Gastroesophageal sphincter (tissue), 3 donors: ENCODE data around the gene CADPS2.

ENCODE experiments used
- POLR2A ChIP-seq, 2 donors: fragments of 450-650 bp; IDR thresholded peaks; one replicate each; pipeline ENCODE4 v1.6.1; 2017; ENCODE audit warnings: antibody characterized with exemption in 2 of 2, mild to moderate bottlenecking in 2 of 2, moderate library complexity in 1 of 2
- POLR2AphosphoS5 ChIP-seq: sonication (generic); formaldehyde crosslinking; IDR thresholded peaks from one replicate; pipeline ENCODE4 v1.6.1; 2017; ENCODE audit warnings: antibody characterized with exemption
- TF ChIP-seq, protein P1 (sequence below), 4 experiments: fragments of 200-600 bp in 2 of 4; fragments of 450-650 bp in 2 of 4; sonication (generic) in 1 of 4; IDR thresholded peaks; one replicate each; pipeline ENCODE4 v1.5.1; 2017 to 2019; ENCODE audit warnings: antibody characterized with exemption in 4 of 4, mild to moderate bottlenecking in 2 of 4, moderate library complexity in 2 of 4

DNA sequence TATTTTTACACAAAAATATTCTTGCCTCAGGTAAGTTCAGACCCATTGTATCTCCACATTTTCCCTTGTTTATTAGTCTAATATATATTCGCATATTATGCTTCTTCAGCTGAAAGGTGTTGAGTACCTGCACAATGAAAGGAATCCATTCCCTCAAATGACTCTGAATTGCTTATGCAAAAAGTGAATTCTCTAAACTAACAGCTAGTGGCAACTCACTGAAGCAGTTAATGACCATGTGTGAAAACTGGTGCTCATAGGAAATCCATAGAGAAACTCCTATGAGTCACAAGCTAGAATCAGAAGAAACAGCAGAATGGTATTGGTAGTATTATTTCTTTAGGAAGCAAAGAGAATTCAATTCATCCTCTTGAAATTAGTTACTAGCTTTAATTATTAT lies 150.1 kb downstream of the CADPS2 start:
- TF ChIP-seq POLR2A (IDR thresholded peaks at IDR 0.05) (no peak), POLR2AphosphoS5 (no peak)
- TF ChIP-seq, protein P1, sequence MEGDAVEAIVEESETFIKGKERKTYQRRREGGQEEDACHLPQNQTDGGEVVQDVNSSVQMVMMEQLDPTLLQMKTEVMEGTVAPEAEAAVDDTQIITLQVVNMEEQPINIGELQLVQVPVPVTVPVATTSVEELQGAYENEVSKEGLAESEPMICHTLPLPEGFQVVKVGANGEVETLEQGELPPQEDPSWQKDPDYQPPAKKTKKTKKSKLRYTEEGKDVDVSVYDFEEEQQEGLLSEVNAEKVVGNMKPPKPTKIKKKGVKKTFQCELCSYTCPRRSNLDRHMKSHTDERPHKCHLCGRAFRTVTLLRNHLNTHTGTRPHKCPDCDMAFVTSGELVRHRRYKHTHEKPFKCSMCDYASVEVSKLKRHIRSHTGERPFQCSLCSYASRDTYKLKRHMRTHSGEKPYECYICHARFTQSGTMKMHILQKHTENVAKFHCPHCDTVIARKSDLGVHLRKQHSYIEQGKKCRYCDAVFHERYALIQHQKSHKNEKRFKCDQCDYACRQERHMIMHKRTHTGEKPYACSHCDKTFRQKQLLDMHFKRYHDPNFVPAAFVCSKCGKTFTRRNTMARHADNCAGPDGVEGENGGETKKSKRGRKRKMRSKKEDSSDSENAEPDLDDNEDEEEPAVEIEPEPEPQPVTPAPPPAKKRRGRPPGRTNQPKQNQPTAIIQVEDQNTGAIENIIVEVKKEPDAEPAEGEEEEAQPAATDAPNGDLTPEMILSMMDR (IDR thresholded peaks at IDR 0.05) = no peak
